ENCODE results near the gene LINGO3. TPM values are rescaled to one million over a fixed set of nuclear protein-coding genes. Genes with fewer than 3 reads are reported as not detected.

The LINGO3 gene
- total and polyA plus RNA-seq, 2 donors (not counting 1 experiment from before 2014, with no cell fraction given), result 1.1 to 3.9 TPM

- TF ChIP-seq, protein P1, sequence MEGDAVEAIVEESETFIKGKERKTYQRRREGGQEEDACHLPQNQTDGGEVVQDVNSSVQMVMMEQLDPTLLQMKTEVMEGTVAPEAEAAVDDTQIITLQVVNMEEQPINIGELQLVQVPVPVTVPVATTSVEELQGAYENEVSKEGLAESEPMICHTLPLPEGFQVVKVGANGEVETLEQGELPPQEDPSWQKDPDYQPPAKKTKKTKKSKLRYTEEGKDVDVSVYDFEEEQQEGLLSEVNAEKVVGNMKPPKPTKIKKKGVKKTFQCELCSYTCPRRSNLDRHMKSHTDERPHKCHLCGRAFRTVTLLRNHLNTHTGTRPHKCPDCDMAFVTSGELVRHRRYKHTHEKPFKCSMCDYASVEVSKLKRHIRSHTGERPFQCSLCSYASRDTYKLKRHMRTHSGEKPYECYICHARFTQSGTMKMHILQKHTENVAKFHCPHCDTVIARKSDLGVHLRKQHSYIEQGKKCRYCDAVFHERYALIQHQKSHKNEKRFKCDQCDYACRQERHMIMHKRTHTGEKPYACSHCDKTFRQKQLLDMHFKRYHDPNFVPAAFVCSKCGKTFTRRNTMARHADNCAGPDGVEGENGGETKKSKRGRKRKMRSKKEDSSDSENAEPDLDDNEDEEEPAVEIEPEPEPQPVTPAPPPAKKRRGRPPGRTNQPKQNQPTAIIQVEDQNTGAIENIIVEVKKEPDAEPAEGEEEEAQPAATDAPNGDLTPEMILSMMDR (IDR thresholded peaks at IDR 0.05), result no peak
- TF ChIP-seq EZH2 (IDR thresholded peaks at IDR 0.05; ENCODE audit: borderline replicate concordance, insufficient read depth, low read depth, low read length, poor library complexity, severe bottlenecking), result no peak
- H3K27me3 ChIP-seq (replicated peaks in 1 of 4; ENCODE audit: control extremely low read depth in 1 of 4, control insufficient read depth in 3 of 4, insufficient read depth in 4 of 4, low read length in 3 of 4), result no peaks in the 10 kb centered on the region
- Mint-ChIP-seq H3K9me3 (ENCODE audit: insufficient read depth) (peaks cover under 1% of the 10 kb centered on the region), H3K4me1 (peaks cover 57% of the 10 kb centered on the region), H3K27me3 (no peaks in the 10 kb centered on the region), H3K27ac (no peak overlapping the region), H3K4me3 (no peak overlapping the region)
- H3K79me2 ChIP-seq (ENCODE audit: control insufficient read depth, insufficient read depth, low read length), result peaks cover 33% of the 10 kb centered on the region
- H3K4me1 ChIP-seq (ENCODE audit: control insufficient read depth in 2 of 2, insufficient read depth in 2 of 2, low read length in 2 of 2), result peaks cover 49 to 63% of the 10 kb centered on the region in 2 donors
- no peak overlapping the region for H2AFZ ChIP-seq (ENCODE audit: insufficient read depth, low read depth, low read length, poor library complexity, severe bottlenecking)
- H3K4me3 ChIP-seq (ENCODE audit: control extremely low read depth in 1 of 5, extremely low read depth in 1 of 5, insufficient read depth in 1 of 5, low read depth in 2 of 5, low read length in 4 of 5), result no peak overlapping the region
- H3K9me3 ChIP-seq (ENCODE audit: control extremely low read depth in 1 of 3, control insufficient read depth in 2 of 3, insufficient read depth in 1 of 3, low read length in 2 of 3), result peaks cover under 1 to 8% (median 4%) of the 10 kb centered on the region in 3 donors
- H3K4me2 ChIP-seq (replicated peaks; ENCODE audit: low read depth, low read length, poor library complexity, severe bottlenecking), result no peak overlapping the region
- POLR2A ChIA-PET, result interaction anchor here (0.7 to 5.0 kb wide), 3 partner anchors 7 to 75 kb away, joined by 3 to 25 read pairs (median 15); partner anchors contain the start of genes LSM7 and SPPL2B
- DNase-seq (no peak), ATAC-seq (ENCODE audit: low read depth) (no peak)
- WGBS (ENCODE audit: insufficient coverage), result 96% methylated on average over 12 of the region's 12 CpGs
- no peak overlapping the region for H3K9ac ChIP-seq (ENCODE audit: low read length)
- intact Hi-C loops (cut with micrococcal nuclease), result no loop called here
- CTCF ChIA-PET, result interaction anchor here (1.0 to 1.5 kb wide), 2 partner anchors 24 to 45 kb away, joined by 3 to 4 read pairs; no protein-coding TSS in a partner anchor
- no peaks in the 10 kb centered on the region for H4K20me1 ChIP-seq (ENCODE audit: control insufficient read depth, insufficient read depth, low read length, poor library complexity, severe bottlenecking)
- no peak overlapping the region for H3K27ac ChIP-seq (ENCODE audit: low read length in 2 of 2)
- peaks cover 0 to 35% of the 10 kb centered on the region in 2 experiments for H3K36me3 ChIP-seq (replicated peaks in 1 of 2; ENCODE audit: control extremely low read depth in 1 of 2, control insufficient read depth in 1 of 2, extremely low read depth in 1 of 2, insufficient read depth in 2 of 2, low read length in 1 of 2)
Observed at GRCh38 chr19:2320049-2320448, 12.1 kb upstream of the LINGO3 start.

GRCh38 chr19:2319551-2319950, 11.6 kb upstream of the LINGO3 start:
- ATAC-seq (ENCODE audit: low read depth), result no peak
- peaks cover 54% of the 10 kb centered on the region for H3K4me1 Mint-ChIP-seq
- no peak for DNase-seq
- peaks cover 44 to 58% of the 10 kb centered on the region in 2 donors for H3K4me1 ChIP-seq (ENCODE audit: control insufficient read depth in 2 of 2, insufficient read depth in 2 of 2, low read length in 2 of 2)
- no peak overlapping the region for H3K27ac Mint-ChIP-seq
- peaks cover 28% of the 10 kb centered on the region for H3K79me2 ChIP-seq (ENCODE audit: control insufficient read depth, insufficient read depth, low read length)
- 86% methylated on average over 20 of the region's 20 CpGs for WGBS (ENCODE audit: insufficient coverage)
- ChIA-PET CTCF (interaction anchor here (1.0 to 2.0 kb wide), 3 partner anchors 24 to 72 kb away, joined by 3 to 10 read pairs (median 4); no protein-coding TSS in a partner anchor), POLR2A (interaction anchor here (1.3 to 5.0 kb wide), 4 partner anchors 7 to 84 kb away, joined by 5 to 25 read pairs (median 16); partner anchors contain the start of genes LSM7, PLEKHJ1 and SPPL2B)
- no peak overlapping the region for H3K4me3 Mint-ChIP-seq
- no peak for TF ChIP-seq EZH2 (IDR thresholded peaks at IDR 0.05; ENCODE audit: borderline replicate concordance, insufficient read depth, low read depth, low read length, poor library complexity, severe bottlenecking)
- TF ChIP-seq, protein P1 (IDR thresholded peaks at IDR 0.05), result no peak
- peaks cover 3% of the 10 kb centered on the region for H3K9me3 Mint-ChIP-seq (ENCODE audit: insufficient read depth)
- peak overlapping the region; percentile 69 for H3K4me2 ChIP-seq (replicated peaks; ENCODE audit: low read depth, low read length, poor library complexity, severe bottlenecking)
- peaks cover 3 to 13% (median 8%) of the 10 kb centered on the region in 3 donors for H3K9me3 ChIP-seq (ENCODE audit: control extremely low read depth in 1 of 3, control insufficient read depth in 2 of 3, insufficient read depth in 1 of 3, low read length in 2 of 3)
- no peak overlapping the region for H3K9ac ChIP-seq (ENCODE audit: low read length)
- H3K27ac ChIP-seq (ENCODE audit: low read length in 2 of 2), result peak overlapping the region in 1 of 2 donors; percentile 71
- peaks cover 0 to 34% of the 10 kb centered on the region in 2 experiments for H3K36me3 ChIP-seq (replicated peaks in 1 of 2; ENCODE audit: control extremely low read depth in 1 of 2, control insufficient read depth in 1 of 2, extremely low read depth in 1 of 2, insufficient read depth in 2 of 2, low read length in 1 of 2)
- no peaks in the 10 kb centered on the region for H4K20me1 ChIP-seq (ENCODE audit: control insufficient read depth, insufficient read depth, low read length, poor library complexity, severe bottlenecking)
- no peaks in the 10 kb centered on the region for H3K27me3 Mint-ChIP-seq
- no peaks in the 10 kb centered on the region for H3K27me3 ChIP-seq (replicated peaks in 1 of 4; ENCODE audit: control extremely low read depth in 1 of 4, control insufficient read depth in 3 of 4, insufficient read depth in 4 of 4, low read length in 3 of 4)
- peak overlapping the region; percentile 53 for H2AFZ ChIP-seq (ENCODE audit: insufficient read depth, low read depth, low read length, poor library complexity, severe bottlenecking)
- intact Hi-C loops (cut with micrococcal nuclease), result loop anchor here (5.0 to 10.0 kb wide), 2 partner anchors 42 to 165 kb away; partner anchors contain the start of gene AP3D1
- no peak overlapping the region for H3K4me3 ChIP-seq (ENCODE audit: control extremely low read depth in 1 of 5, extremely low read depth in 1 of 5, insufficient read depth in 1 of 5, low read depth in 2 of 5, low read length in 4 of 5)
